HEK293T (cell line): ENCODE measurements around the gene SH3TC1.

Source experiments
- CTCF ChIA-PET: fragments of 350-600 bp; formaldehyde crosslinking; extraction: SDS; loops from one replicate; lab custom pipeline; 2021; ENCODE audit warnings: antibody characterized with exemption, inconsistent platforms; lab: Yijun Ruan, JAX
- POLR2A ChIA-PET: fragments of 350-600 bp; formaldehyde crosslinking; extraction: SDS; loops from one replicate; lab custom pipeline; 2020; ENCODE audit warnings: antibody characterized with exemption, inconsistent platforms; lab: Yijun Ruan, JAX
- DNase-seq: peaks from one replicate; pipeline ENCODE4 v3.0.0; 2012; ENCODE audit warnings: mixed read lengths; ENCODE audit errors: extremely low spot score
- ARNT ChIP-seq: fragments of 450-650 bp; IDR thresholded peaks from 2 replicates; pipeline ENCODE4 v1.6.1; 2017; ENCODE audit warnings: mild to moderate bottlenecking
- BHLHE40 ChIP-seq: fragments of 450-650 bp; IDR thresholded peaks from 2 replicates; pipeline ENCODE4 v1.6.1; 2016; ENCODE audit warnings: mild to moderate bottlenecking, moderate library complexity, borderline replicate concordance
- CTBP1 ChIP-seq: fragments of 450-650 bp; IDR thresholded peaks from 2 replicates; pipeline ENCODE4 v1.6.1; 2016; ENCODE audit warnings: borderline replicate concordance
- ELF4 ChIP-seq: fragments of 450-650 bp; IDR thresholded peaks from 2 replicates; pipeline ENCODE4 v1.6.1; 2017; ENCODE audit warnings: antibody characterized with exemption
- FOXA1 ChIP-seq: fragments of 450-650 bp; IDR thresholded peaks from 2 replicates; pipeline ENCODE4 v1.6.1; 2016; ENCODE audit warnings: mild to moderate bottlenecking
- FOXK2 ChIP-seq: fragments of 450-650 bp; IDR thresholded peaks from 2 replicates; pipeline ENCODE4 v1.6.1; 2016; ENCODE audit warnings: mild to moderate bottlenecking
- FOXM1 ChIP-seq: fragments of 450-650 bp; IDR thresholded peaks from 2 replicates; pipeline ENCODE4 v1.6.1; 2017; ENCODE audit warnings: mild to moderate bottlenecking, borderline replicate concordance
- HDGF ChIP-seq: fragments of 450-650 bp; IDR thresholded peaks from 2 replicates; pipeline ENCODE4 v1.6.1; 2017; ENCODE audit warnings: antibody characterized with exemption, borderline replicate concordance
- L3MBTL2 ChIP-seq: fragments of 450-650 bp; conservative IDR thresholded peaks from 2 replicates; pipeline ENCODE4 v1.6.1; 2016; ENCODE audit warnings: mild to moderate bottlenecking
- LEF1 ChIP-seq: fragments of 450-650 bp; IDR thresholded peaks from 2 replicates; pipeline ENCODE4 v1.6.1; 2017; ENCODE audit warnings: mild to moderate bottlenecking, borderline replicate concordance
- NFRKB ChIP-seq: fragments of 450-650 bp; IDR thresholded peaks from 2 replicates; pipeline ENCODE4 v1.6.1; 2016; ENCODE audit warnings: mild to moderate bottlenecking, moderate library complexity
- SP1 ChIP-seq: fragments of 450-650 bp; IDR thresholded peaks from 2 replicates; pipeline ENCODE4 v1.6.1; 2017
- SUZ12 ChIP-seq: fragments of 450-650 bp; IDR thresholded peaks from 2 replicates; pipeline ENCODE4 v1.6.1; 2016; ENCODE audit warnings: mild to moderate bottlenecking
- TARDBP ChIP-seq: fragments of 450-650 bp; IDR thresholded peaks from 2 replicates; pipeline ENCODE4 v1.6.1; 2016
- ZNF384 ChIP-seq: fragments of 450-650 bp; IDR thresholded peaks from 2 replicates; pipeline ENCODE4 v1.6.1; 2016
- TF ChIP-seq, protein P1 (sequence below): fragments of 450-650 bp; IDR thresholded peaks from 2 replicates; pipeline ENCODE4 v1.6.1; 2016

The SH3TC1 gene

DNA sequence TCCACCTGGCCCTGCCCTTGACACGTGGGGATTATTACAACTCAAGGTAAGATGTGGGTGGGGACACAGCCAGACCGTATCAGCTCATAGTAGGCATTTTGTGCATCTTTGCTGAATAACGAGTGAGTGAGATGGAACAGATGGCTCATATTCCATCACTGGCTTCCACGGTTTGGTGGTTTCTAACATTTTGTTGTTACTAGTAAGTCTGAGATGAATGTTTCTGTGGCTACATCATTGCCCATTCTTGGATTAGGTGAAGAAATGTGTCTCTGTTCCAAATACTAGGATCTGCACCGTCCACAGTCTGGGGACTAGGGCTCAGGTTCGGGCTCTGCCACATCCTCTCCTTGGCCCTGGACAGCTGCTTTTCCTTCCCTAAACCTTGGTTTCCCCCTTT lies 44.0 kb upstream of the SH3TC1 start:
- TF ChIP-seq ARNT, result no peak
- TF ChIP-seq HDGF, result no peak
- no peak for TF ChIP-seq BHLHE40
- TF ChIP-seq NFRKB, result no peak
- TF ChIP-seq SUZ12, result no peak
- ChIA-PET CTCF (no interaction called here), POLR2A (no interaction called here)
- no peak for DNase-seq

DNA sequence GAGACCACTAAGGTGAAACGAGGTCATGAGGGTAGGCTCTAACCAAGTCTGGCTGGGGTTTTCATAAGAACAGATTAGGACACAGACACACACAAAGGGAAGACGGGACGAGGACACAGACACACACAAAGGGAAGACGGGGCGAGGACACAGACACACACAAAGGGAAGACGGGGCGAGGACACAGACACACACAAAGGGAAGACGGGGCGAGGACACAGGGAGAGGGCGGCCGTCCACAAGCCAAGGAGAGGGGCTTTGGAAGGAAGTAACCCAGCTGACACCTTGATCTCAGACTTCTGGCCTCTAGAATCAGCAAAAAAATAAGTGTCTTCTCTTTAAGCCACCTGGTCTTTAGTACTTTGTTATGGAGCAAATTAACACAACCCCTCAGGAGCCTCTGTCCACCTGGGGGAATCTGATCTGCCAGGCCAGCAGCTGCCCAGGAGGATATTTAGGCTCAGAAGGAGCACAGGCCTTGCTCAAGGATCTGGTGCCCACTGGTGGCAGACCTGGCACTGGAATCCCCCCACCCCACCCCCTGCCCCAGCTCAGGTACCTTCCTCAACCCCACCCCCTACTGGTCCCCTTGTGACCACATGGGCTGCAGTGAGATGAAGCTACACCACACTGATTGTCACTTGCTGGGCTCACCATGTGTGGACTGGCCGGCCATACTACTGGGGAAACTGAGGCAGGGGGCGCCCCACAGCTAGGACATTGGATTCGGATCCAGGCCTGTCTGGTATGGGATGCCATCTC lies 43.2 kb upstream of the SH3TC1 start:
- ChIA-PET POLR2A (no interaction called here), CTCF (interaction anchor here (0.5 kb wide), 1 partner anchor 211 kb away, joined by 3 read pairs; no protein-coding TSS in a partner anchor)
- no peak for DNase-seq
- TF ChIP-seq FOXA1, result no peak

GRCh38 chr4:8156617-8157016 lies 42.5 kb upstream of the SH3TC1 start:
- no peak for DNase-seq
- POLR2A ChIA-PET, result no interaction called here
- CTCF ChIA-PET, result interaction anchor here (0.5 kb wide), 1 partner anchor 212 kb away, joined by 3 read pairs; no protein-coding TSS in a partner anchor
- TF ChIP-seq HDGF (no peak), L3MBTL2 (no peak), SUZ12 (no peak), LEF1 (no peak)

GRCh38 chr4:8157496-8157895 lies 41.6 kb upstream of the SH3TC1 start:
- CTCF ChIA-PET, result no interaction called here
- DNase-seq, result no peak
- no peak for TF ChIP-seq TARDBP
- no peak for TF ChIP-seq CTBP1
- TF ChIP-seq FOXA1, result no peak
- TF ChIP-seq, protein P1, sequence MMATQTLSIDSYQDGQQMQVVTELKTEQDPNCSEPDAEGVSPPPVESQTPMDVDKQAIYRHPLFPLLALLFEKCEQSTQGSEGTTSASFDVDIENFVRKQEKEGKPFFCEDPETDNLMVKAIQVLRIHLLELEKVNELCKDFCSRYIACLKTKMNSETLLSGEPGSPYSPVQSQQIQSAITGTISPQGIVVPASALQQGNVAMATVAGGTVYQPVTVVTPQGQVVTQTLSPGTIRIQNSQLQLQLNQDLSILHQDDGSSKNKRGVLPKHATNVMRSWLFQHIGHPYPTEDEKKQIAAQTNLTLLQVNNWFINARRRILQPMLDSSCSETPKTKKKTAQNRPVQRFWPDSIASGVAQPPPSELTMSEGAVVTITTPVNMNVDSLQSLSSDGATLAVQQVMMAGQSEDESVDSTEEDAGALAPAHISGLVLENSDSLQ, result no peak
- no peak for TF ChIP-seq L3MBTL2
- POLR2A ChIA-PET, result no interaction called here

DNA sequence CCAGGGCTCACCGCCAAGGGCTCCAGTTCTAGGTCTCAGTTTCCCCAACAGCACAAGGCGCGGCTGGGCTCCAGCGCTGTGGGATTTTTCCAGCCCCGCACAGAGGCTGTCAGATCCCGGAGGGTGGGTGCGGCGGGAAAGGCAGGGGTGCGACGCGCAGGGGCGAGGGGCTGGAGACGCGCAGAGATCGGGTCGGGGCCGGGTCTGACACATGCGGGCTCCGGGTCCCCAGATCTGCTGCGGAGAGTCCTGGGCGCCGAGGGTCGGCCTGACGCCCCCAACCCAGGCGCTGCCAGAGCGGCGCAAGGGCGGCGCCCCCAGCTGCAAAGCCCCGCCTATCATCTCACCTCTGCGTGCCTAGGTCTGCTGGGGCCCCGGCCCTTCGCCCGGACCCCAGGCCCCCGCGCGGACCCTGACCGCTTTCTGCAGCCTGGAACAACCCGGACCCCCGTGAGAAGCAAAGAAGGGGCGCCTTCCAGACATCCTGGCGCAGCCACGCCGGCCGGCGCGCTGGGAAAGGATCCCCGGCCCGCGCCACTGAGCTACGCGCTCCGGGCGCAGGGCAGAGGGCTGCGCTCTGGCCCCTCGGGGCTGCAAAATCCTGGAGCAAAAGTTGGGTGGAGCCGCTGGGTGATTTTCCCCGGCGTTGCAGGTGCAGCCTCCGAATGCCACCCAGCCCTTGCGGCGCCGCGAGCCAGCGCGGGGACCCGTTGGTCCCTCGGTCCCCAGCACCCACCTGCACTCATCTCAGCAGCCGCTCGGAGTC lies 41.0 kb upstream of the SH3TC1 start:
- ChIA-PET CTCF (no interaction called here), POLR2A (interaction anchor here (1.0 to 1.8 kb wide), 2 partner anchors 8 to 9 kb away, joined by 3 to 6 read pairs; no protein-coding TSS in a partner anchor)
- no peak for DNase-seq
- TF ChIP-seq LEF1 (peak; percentile 52; the same call in 1 of the 2 replicates), FOXM1 (no peak)

DNA sequence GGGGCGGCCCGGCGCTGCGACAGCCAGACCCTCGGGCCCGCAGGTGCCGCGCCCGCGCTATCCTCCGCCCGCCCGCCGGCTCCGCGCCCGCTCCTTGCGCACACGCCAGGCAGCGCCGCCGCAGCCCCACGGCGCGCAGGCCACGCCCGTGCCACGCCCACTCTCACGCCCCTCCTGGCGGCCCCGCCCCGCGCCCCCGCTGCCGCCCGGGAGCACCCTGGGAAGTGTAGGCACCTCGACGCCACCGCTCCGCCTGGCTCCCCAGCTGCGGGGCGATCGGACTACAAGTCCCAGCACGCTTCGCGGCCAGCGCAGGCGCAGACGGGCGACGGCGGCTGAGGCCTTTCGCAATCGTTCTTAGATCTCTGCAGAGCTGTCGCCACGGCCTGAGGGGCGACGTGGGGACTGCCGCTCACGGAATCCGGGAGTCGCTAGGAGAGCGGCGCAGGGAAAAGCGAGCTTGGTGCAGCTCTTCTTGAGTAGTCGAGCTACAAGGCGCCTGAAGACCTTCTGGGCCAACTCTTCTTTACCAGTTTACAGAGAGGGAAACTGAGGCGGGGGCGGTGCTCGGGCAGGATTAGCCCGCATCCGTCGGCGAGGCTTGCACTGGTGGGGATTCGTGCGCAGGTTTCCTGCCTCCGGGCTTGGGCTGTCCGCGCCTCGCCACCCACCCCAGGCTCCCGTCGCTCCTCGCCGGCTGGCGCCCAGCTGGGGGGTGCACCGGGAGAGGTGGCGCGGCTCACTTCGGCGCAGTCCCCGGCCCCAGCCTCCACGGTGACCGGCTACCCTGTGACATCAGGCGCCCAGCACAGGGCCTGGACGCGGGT lies 40.2 kb upstream of the SH3TC1 start, which contains the start of gene ABLIM2:
Gene ABLIM2 (minus strand): TSS at position 104 of the 827 bp plus-strand sequence. CDS start 124 bp downstream, outside the sequence.
- no peak for TF ChIP-seq ZNF384
- no peak for TF ChIP-seq ARNT
- peak; percentile 57 for TF ChIP-seq L3MBTL2
- TF ChIP-seq CTBP1, result no peak
- TF ChIP-seq LEF1, result no peak
- peak; percentile 99 for DNase-seq
- POLR2A ChIA-PET, result interaction anchor here (1.0 to 1.8 kb wide), 4 partner anchors 8 to 145 kb away, joined by 3 to 6 read pairs (median 3); no protein-coding TSS in a partner anchor
- CTCF ChIA-PET, result no interaction called here

DNA sequence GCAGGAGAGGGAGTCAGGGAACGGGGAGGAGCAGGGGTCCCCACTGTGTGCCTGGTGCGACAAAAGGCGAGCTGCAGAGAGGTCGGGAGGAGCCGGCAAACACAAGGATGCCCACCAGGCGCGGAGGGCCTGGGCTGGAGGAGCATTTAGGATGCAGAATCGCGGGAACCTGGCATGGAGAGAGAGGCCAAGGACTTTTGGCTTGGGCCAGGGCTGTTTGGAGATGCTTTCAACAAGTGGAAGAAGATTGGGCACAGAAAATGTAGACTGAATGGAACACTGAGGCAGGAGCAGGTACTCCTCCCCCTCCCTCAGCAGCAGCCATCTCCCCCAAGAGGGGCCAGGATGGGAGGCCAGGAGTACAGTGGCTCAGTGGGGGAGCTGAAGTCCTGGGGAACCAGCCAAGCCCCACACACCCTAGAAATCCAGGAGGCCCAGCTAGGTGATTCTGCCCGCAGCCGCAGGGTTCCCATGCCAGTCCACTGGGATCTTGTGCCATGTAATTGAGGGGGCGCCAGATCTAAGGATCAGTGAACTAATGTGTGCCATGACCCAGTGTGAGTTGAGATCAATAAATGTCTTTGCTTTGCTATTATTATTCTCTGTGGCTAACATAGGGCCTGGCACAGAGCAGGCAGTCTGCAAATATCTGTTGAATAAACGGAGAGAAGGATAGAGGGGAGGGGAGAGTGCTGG lies 39.4 kb upstream of the SH3TC1 start:
- CTCF ChIA-PET, result no interaction called here
- POLR2A ChIA-PET, result interaction anchor here (0.6 to 1.8 kb wide), 4 partner anchors 9 to 144 kb away, joined by 3 to 6 read pairs (median 3); no protein-coding TSS in a partner anchor
- TF ChIP-seq LEF1 (no peak), ZNF384 (no peak), CTBP1 (no peak), SUZ12 (no peak), TARDBP (no peak), ARNT (no peak), FOXK2 (no peak), BHLHE40 (no peak), HDGF (no peak), SP1 (no peak), ELF4 (no peak), FOXA1 (no peak), L3MBTL2 (no peak), NFRKB (no peak)
- TF ChIP-seq, protein P1, result no peak
- no peak for DNase-seq
